ENCODE measurements around the gene VWF. TPM values are rescaled to one million over a fixed set of nuclear protein-coding genes. Genes with fewer than 3 reads are reported as not detected.

VWF gene
- total and polyA plus RNA-seq, 2 of the 13 experiments (the other 11 are each of a cell fraction or from before 2014, with no cell fraction given), result 0.20 to 0.25 TPM

DNA sequence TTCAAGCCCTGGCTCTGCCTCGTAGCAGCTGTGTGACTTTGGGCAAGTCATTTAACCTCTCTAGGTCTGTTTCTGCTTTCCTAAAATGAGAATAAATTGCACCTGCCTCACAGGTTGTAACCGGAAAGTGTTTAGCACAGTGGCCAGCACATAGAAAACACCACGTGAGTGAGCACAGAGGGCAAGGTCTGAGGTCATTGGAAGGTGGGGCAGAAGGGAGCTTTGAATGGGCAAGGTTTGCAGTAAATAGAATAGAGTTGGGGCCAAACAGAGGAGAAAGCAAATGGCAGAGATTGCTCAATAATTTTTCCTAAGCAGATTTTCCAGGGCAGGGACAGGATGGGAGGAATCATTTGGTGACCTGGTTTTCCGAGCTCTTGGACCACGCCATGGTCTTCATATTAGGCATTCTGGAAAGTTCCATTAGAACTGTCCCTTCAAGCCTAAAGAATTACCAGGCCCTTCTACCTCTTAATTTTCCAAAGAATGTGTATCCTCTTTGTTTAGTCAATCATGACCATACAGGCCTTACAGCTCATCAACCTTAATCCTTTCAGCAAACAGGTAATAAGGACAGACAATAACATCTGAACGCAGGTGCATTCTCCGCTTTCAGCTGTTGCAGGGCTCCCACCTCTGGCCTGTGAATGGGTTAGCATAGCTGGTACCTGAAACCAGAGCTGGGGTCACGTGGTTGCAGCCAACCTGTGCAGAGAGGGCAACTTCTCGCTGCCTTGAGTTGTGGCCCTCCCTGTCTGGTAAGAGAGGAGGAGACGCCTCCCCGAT is 53.8 kb downstream of the VWF start (continued):
- TF ChIP-seq PHB2 (IDR thresholded peaks at IDR 0.05; ENCODE audit: partially characterized antibody) (no peak), SAP130 (CRISPR knock-in tag; IDR thresholded peaks at IDR 0.05; ENCODE audit: low read depth) (0 out of 2 replicates have a peak, but pooled peaks have one; percentile 42), SMYD3 (CRISPR knock-in tag; IDR thresholded peaks at IDR 0.05) (no peak), ZNF446 (CRISPR knock-in tag; IDR thresholded peaks at IDR 0.05) (no peak), ZNF614 (CRISPR knock-in tag; IDR thresholded peaks at IDR 0.05; ENCODE audit: borderline replicate concordance) (no peak), ZBTB42 (CRISPR knock-in tag; IDR thresholded peaks at IDR 0.05) (no peak), NFE2 (CRISPR knock-in tag; IDR thresholded peaks at IDR 0.05) (no peak), STAG1 (CRISPR knock-in tag; IDR thresholded peaks at IDR 0.05) (no peak), CCDC6 (CRISPR knock-in tag; IDR thresholded peaks at IDR 0.05) (no peak), HOXA5 (CRISPR knock-in tag; IDR thresholded peaks at IDR 0.05) (no peak), SETDB1 (CRISPR knock-in tag; IDR thresholded peaks at IDR 0.05; ENCODE audit: borderline replicate concordance) (0 out of 2 replicates have a peak, but pooled peaks have one; percentile 15), ZNF317 (CRISPR knock-in tag; IDR thresholded peaks at IDR 0.05) (0 out of 2 replicates have a peak, but pooled peaks have one; percentile 27), ZNF841 (CRISPR knock-in tag; IDR thresholded peaks at IDR 0.05; ENCODE audit: borderline replicate concordance) (no peak), CAMTA2 (CRISPR knock-in tag; IDR thresholded peaks at IDR 0.05; ENCODE audit: borderline replicate concordance) (no peak), RXRB (CRISPR knock-in tag; IDR thresholded peaks at IDR 0.05; ENCODE audit: borderline replicate concordance) (peak; percentile 68), KLF9 (CRISPR knock-in tag; IDR thresholded peaks at IDR 0.05; ENCODE audit: low read depth) (no peak), NFE2L2 (IDR thresholded peaks at IDR 0.05; ENCODE audit: low read length) (no peak), MEIS2 (CRISPR knock-in tag; IDR thresholded peaks at IDR 0.05) (no peak), SP4 (CRISPR knock-in tag; IDR thresholded peaks at IDR 0.05) (no peak), ZNF138 (CRISPR knock-in tag; IDR thresholded peaks at IDR 0.05; ENCODE audit: low read depth) (no peak), PCBP2 (optimal IDR thresholded peaks at IDR 0.05; ENCODE audit: low read depth, low read length, poor library complexity, severe bottlenecking) (no peak), ZNF605 (CRISPR knock-in tag; IDR thresholded peaks at IDR 0.05) (no peak)
- TF ChIP-seq, protein P1, sequence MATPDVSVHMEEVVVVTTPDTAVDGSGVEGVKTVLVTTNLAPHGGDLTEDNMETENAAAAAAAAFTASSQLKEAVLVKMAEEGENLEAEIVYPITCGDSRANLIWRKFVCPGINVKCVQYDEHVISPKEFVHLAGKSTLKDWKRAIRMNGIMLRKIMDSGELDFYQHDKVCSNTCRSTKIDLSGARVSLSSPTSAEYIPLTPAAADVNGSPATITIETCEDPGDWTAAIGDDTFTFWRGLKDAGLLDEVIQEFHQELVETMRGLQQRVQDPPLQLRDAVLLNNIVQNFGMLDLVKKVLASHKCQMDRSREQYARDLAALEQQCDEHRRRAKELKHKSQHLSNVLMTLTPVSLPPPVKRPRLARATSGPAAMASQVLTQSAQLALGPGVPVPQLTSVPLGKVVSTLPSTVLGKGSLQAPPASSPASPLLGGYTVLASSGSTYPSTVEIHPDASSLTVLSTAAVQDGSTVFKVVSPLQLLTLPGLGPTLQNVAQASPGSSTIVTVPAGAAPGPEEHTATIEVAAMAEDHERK (CRISPR knock-in tag; IDR thresholded peaks at IDR 0.05; ENCODE audit: low read depth), result no peak
- TF ChIP-seq, protein P2, sequence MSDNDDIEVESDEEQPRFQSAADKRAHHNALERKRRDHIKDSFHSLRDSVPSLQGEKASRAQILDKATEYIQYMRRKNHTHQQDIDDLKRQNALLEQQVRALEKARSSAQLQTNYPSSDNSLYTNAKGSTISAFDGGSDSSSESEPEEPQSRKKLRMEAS (IDR thresholded peaks at IDR 0.05), result peak; percentile 19
- TF ChIP-seq, protein P3, sequence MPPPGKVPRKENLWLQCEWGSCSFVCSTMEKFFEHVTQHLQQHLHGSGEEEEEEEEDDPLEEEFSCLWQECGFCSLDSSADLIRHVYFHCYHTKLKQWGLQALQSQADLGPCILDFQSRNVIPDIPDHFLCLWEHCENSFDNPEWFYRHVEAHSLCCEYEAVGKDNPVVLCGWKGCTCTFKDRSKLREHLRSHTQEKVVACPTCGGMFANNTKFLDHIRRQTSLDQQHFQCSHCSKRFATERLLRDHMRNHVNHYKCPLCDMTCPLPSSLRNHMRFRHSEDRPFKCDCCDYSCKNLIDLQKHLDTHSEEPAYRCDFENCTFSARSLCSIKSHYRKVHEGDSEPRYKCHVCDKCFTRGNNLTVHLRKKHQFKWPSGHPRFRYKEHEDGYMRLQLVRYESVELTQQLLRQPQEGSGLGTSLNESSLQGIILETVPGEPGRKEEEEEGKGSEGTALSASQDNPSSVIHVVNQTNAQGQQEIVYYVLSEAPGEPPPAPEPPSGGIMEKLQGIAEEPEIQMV (CRISPR knock-in tag; IDR thresholded peaks at IDR 0.05; ENCODE audit: low read depth), result peak; percentile 26; the same call in 1 of the 2 replicates
- TF ChIP-seq, protein P4, sequence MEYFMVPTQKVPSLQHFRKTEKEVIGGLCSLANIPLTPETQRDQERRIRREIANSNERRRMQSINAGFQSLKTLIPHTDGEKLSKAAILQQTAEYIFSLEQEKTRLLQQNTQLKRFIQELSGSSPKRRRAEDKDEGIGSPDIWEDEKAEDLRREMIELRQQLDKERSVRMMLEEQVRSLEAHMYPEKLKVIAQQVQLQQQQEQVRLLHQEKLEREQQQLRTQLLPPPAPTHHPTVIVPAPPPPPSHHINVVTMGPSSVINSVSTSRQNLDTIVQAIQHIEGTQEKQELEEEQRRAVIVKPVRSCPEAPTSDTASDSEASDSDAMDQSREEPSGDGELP (IDR thresholded peaks at IDR 0.05; ENCODE audit: borderline replicate concordance, low read depth), result peak; percentile 26; the same call in 1 of the 2 replicates
- TF ChIP-seq, protein P5, sequence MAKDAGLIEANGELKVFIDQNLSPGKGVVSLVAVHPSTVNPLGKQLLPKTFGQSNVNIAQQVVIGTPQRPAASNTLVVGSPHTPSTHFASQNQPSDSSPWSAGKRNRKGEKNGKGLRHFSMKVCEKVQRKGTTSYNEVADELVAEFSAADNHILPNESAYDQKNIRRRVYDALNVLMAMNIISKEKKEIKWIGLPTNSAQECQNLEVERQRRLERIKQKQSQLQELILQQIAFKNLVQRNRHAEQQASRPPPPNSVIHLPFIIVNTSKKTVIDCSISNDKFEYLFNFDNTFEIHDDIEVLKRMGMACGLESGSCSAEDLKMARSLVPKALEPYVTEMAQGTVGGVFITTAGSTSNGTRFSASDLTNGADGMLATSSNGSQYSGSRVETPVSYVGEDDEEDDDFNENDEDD (CRISPR knock-in tag; IDR thresholded peaks at IDR 0.05; ENCODE audit: borderline replicate concordance), result no peak

All from HepG2 (cell line).